ENCODE measurements around the gene DLGAP1.

Gene DLGAP1

DNA sequence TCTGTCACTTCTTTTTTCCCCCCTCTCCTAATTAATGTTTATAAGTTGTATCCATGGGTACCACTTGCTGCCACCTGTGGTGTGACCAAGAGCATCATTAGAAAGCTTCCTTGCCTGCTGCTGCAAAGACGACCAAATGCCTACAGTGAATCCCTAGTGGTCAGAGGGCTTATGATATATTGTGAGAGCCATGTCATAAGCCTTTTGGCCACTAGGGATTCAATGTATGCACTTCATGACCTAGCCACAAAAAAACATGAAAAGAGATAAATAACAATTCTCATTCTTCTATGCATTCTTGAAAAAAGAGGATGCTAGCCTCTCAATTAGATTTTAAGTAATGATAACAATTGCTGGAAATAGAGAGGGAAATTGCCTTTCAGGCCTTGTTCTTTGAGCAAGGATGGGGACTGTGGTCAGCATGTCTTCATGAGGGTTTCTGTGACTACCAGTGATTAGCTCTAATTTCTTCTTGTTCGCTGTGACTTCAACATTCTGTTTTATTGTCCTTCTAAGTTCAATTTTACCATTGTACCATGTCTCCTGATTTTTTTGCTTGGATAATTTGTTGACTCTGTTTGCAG is 569.8 kb downstream of the DLGAP1 start:
- no peak for DNase-seq

DNA sequence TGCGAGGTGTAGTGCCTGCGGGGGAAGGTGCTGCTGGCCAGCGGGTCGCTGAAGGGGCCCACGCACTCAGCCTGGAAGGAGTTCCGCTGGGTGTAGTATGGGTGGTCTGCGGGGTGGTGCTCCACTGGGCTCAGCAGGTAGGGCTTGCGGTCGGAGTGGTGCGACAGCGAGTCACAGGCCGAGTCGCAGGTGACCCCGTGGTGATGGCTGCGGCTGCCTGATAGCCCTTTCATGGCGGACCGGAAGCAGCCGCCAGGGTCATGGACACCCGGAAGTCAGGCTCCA is 575.3 kb downstream of the DLGAP1 start:
- DNase-seq = no peak

DNA sequence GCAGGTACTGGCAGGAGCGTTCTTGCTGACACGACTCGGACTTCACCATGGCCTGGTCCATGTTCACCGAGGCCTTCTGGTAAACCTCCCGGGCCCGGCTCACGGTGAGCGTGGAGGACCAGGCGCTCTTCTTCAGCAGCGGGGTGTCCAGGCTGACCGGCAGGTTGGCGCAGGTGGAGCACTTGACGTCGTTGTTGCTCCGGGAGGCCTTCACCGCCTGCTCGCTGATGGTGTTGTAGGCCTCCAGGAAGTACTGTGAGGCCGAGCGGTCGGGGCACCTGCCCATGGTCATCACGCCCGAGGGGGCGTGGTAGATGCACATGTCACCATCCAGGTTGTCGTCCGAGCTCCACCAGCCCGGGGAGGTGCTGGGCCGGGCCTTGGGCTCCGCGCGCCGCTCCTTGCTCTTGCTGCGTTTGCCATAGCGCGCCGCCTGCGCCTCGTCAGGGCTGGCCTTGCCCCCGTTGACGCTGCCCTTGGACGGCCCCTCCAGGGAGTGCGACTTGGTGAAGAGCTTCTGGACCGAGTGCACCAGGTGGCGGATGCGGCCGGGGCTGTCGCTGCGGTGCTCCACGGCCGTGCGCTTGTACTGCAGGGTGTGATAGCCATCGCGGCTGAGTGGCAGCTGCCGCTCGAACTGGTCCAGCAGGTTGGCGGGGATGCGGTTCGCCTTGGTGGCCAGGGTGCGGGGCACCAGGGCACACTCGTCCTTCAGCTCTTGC is 575.8 kb downstream of the DLGAP1 start:
- no peak for DNase-seq

DNA sequence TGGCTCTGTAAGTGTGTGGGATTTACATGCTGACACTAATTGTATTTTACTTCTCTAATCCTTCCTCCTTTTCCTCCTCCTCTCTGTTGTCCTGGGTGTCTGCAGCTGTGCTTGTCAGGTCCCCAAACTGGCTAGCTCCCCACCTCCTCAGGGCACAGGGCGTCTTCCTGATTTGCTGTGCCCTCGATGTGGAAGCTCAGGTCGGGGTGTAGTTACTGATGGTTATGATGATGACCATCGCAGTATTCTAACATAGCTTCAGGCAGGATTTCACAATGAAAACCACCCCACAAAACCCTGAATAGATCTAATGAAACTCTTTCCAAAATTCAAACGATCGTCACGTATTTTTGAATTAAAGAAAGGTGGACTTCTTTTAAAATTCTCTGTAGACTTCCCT is 576.7 kb downstream of the DLGAP1 start:
- no peak for DNase-seq

DNA sequence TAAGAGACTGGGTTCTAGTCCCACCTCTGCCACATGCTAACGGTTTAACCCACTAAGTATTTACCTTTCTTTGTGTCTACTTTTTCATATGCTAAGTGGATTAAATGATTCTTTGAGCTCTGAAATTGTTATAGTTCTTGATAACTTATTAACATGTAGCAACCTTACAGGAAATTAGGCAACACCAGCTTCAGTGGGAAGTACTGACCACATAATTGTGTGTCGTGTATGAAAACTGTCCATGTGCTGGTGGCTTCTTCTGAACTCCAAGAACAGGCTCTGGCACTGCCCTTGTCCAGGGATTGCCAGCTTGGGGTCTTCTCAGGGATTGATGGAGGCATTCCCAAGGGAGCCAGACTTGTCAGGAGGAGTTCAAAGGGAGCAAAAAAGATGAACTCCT is 577.4 kb downstream of the DLGAP1 start:
- DNase-seq = no peak

DNA sequence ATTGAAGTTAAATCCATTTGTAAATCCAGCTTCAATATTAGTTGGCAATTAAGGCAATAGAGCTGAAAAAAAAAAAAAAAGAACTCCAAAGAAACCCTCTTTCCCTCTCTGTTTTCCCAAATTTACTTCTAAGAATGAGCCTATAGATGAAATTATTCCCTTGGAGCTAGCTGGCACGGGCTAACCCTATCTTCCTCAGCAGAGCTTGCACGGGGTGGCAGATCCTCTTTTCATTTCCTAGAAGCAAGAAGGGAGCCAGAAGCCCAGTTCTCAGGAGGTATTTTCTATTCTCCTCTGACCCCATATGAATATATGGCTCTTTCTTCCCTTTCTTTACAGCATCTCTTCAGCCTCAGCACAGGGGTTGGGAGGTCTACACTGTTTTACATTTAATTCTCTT is 579.1 kb downstream of the DLGAP1 start:
- no peak for DNase-seq

DNA sequence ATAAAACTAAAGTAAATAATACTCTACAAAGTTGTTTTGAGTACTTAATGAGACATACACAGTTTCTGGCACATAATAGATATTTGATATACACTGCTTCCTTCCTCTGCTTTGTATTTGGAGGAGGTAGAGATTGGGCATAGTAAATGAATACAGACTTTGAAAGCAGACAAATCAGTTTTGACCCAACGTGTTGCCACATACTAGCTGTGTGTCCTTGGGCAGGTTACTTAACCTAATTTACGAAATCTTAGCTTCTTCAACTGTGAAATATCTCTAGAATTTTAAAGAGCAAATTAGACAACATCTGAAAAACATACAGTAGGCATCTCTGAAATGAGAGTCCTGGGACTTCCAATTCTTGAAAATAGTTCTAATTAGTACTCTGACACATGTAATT is 579.7 kb downstream of the DLGAP1 start:
- DNase-seq = no peak

DNA sequence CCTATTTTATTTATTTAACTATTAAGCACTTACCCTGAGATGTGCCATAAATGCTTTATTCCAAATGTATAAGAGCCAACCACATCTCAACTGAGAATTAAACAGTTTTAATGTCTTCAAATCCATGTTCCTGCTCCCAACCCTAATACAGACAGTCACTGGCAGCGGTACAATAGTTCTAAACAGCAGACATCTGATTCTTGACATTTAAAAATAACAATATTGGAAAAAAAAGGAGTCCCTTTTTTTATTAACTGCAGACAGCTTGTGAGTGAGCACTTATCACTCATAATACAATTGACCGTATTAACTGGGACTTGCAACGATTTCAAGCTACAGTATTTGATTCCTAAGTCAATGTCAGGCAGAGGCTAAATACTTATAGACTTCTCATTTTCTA is 580.5 kb downstream of the DLGAP1 start:
- DNase-seq = no peak

DNA sequence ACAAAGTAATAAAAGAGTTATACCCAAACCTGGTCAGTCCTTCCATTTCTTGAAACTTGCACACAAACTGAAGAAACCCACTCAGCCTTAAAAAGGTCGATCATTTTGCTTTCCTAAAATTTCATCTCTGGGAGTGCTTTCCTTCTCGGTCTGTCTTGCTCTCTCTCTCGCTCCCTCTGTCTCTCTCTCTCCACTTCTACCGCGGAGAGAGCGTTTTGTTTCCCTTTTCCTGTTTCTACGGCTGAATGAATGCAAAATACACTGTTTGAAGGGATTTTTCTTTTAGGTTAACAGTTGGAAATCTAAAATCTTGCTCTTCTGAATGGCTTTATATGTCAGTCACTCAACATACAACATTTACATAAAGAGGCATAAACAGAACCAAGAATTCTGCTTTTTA is 581.0 kb downstream of the DLGAP1 start:
- DNase-seq = no peak

DNA sequence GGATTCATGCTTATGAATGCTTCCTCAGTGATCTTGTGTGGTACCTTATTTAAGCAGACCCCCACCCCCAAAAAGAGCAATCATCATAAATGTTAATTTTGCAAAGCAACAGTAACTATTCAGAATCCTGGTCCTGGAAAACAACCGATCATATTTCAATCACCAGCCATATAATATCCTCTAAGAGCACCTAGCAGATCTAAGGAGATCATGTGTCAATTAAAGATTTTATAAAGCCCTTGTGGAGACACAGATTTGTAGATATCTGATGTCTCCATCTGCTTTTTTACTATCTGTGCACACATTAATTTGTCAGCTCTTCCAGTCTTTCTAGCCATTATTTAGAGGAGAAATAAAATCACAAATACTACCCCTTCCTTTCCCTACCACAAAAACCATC is 581.4 kb downstream of the DLGAP1 start:
- no peak for DNase-seq

DNA sequence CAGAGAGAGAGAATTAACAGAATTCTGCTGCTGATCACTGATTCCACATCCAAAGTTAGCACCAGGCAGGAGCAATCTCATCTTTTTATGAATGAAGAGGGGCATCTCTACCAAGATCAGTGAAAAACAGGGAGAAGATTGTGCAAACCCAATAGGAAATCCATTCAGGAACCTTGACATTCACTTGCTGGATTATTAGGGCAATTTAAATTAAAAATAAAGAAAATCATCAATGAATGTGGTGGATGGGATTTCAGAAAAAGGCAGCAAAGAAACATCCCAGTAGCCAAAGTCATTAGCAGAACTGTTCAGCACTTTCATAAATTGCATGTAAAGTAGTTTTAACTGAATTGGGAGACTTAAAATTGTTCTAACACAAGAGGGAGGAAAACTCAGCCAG is 581.9 kb downstream of the DLGAP1 start:
- no peak for DNase-seq

DNA sequence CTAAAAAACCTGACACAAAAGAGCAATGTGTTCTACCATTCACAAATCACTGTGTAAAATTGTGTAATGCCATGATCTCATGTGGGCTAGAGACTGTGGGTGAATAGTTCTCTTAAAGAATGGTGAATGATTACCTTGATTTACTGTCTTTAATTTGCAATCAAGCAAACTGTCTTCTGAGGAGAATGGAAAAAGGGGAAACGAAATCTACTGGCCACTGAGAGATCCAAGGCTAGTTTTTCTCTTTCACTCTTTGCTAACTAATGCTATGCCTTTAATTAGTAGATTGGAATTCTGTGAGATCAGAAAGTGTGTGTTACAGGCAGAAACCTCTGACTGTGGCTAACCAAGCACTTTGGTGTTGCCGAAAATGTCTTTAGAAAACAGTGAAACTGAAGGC is 582.5 kb downstream of the DLGAP1 start:
- DNase-seq = no peak

DNA sequence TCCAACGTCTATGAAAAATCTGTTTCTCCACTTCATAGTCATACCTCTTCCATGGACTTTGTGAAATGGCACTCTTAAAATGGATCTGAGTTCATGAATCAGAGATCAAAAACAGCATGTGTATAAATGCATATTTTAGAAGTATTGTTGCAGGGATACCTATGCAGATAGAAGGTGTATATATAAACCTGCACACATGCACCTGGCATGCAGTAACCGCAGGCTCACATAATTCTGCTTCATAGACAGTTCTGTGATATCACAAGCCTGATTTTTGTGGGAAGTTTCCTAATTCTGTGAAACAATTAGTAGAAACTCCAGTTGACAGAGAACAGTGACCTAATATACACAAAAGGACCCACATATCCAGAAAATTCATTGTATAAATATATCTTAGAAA is 583.4 kb downstream of the DLGAP1 start:
- DNase-seq = no peak

DNA sequence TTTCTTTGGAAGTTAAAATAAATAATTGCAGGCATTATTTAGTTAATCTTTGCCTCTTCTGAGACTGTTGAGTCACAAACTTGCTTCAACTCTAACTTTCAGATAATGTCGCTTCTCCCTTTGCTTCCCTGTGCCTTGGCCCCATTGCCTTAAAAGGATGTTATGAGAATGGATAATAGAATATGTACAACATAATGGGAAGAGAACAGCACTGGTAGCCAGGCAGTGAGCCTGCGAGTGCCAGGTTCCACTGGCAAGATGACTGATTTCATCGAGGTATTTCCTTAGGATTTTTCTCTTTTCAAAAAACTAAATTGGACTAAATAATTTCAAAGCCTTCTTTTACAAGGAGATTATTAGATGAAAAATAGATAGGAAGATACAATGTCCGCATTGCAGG is 584.2 kb downstream of the DLGAP1 start:
- DNase-seq = no peak

DNA sequence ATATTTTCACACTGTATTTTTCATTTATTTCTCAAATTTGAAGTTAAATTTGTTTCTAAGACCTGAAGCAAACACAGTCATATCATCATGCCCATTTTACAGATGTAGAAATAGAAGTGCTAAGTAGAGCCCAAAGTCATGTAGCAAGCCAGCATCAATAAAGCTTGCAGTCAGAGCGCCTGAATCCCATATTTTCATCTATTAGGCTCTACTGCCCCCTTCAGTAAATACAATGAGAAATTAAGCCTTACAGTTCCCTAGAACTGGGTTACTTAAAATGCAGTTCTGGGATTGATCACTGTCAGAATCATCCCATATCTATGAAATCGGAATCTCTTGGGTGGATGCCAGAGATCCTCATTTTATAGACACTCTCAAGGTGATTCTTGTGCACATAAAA is 585.3 kb downstream of the DLGAP1 start:
- no peak for DNase-seq

DNA sequence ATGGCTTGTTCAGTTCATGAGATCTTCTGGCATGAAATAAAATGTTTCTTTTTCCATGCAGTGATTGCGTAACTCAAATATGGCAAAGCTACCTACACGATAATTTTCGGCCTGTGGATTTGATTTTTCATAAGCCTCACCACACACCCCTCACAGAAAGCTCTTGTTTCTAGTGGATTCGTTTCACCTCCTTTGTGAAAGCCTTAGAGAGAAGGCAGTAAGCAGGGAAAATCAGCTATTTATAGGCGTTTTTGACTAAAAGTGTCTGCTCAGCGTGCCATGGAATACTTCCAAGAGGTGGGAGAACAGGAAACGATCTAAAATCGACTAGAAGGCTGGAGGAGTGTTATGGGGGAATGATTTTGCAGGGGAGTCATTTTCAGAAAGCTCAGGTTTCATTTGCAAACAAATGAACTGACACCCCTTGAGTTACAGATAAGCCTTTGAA is 587.2 kb downstream of the DLGAP1 start:
- no peak for DNase-seq

DNA sequence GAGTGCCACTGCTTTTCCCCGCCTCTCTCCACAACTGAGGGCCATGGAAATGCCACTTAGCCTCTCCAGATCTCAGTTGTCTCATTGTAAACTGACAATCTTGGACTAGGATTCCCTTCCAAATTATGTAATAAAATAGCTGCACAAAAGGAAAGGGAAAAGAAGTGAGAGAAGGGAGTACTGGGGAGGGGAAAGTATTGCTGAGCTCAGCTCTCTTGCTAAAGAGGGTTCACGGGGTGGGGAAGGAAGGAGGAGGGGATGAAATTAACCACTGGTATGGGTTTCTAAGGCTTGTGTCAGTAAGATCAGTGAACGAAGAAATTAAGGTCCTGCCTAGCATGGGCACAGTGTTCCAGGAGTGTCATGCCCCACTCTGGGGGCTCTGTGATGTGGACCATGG is 587.9 kb downstream of the DLGAP1 start:
- DNase-seq = no peak

DNA sequence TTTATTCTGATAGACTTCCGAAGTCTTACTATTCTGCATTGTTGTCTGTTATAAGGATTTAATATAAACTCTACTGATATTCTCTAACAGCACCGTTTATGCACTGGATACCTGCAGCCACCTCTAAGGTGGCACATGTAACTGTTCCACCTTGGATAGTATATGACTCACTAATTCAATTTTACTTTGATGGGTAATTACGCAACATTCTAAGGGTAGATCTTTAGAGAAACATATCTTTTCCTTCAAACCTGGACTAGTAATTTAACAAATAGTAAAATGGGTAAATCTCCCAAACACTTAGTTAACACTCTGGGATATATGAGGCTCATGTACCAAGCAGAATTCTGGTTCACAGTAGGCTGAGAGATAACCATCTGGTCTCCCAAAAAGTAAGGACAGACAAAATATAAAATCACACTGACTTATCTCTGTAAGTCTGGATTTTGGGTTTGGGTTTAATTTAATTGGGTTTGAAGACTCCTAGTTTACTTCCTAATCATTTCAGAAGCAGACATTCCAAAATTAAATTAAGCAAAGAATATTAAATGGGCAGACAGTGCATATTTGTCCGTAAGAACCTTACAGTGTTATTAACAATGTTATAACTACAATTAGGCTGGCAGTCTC is 590.3 kb downstream of the DLGAP1 start:
- DNase-seq = no peak

DNA sequence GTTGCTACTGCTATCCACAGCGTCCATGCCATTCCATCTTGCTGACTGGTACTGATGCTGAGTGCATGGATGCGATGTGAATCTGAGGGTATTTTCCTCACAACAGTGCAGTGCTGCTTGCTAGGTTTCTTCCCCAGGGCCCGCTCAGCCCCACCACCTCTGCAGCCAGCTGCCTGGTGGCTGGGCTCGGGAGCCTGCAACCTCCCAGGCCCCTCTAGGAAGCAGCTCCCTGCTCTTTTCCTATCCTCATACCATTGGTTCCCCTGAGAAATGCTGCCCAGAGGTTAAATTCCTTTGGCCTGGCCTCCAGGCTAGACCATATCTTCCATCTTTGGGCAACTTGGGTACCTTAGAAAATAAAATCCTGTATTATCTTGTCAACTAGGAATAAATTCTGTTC is 591.5 kb downstream of the DLGAP1 start:
- no peak for DNase-seq

DNA sequence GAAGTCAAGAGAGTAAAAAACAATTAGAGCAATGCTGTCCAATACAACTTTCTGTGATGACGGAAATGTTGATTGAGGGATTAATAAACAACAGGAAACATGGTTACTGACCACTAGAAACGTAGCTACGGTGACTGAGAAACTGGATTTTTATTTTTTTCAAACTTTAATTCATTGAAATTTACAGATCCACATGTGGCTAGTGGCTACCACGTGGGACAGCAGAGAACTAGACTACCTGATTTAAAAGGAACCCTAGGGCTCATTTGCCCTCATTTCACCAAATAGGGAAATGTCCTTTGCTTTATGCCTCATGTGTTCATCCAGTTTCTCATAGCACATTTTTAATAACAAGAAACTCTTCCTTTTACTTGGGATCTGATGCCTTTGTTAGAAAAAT is 592.1 kb downstream of the DLGAP1 start:
- no peak for DNase-seq

DNA sequence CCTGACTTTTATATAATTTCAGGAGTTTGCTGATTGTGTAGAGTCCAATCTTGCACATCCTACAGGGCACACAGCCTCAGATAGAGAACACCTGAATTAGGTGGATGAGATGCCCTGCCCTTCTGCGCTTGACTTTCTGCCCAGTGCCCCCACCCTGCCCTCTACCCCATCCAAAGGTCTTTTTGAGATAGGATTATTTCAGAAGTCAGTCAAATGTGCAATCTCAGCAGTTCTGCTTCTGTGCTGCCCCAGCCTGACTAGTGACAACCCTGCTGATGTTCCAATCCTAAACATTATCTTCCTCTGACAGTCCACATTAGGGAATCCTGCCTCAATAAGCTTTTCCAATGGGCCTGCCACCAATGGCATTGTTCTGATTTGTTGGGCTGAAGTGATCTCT is 593.6 kb downstream of the DLGAP1 start:
- DNase-seq = no peak

DNA sequence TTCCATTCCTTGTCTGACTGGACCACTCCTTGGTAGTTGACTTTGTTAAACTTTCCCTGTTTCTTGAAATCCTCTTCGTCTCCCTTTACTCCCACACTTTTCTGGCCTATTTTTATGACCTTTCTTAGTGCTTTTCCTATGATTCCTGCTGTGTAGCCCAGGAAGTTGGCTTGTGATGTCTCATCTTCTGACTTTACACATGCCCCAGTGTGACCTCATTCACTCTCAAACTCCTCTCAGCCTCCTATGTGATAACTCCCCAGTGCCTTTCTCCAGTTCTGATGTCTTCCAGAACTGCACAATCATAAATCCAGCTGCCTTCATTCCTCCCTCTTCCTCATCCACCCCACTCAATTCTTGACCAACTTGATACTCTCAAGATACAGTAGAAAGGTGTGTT is 597.6 kb downstream of the DLGAP1 start:
- no peak for DNase-seq

DNA sequence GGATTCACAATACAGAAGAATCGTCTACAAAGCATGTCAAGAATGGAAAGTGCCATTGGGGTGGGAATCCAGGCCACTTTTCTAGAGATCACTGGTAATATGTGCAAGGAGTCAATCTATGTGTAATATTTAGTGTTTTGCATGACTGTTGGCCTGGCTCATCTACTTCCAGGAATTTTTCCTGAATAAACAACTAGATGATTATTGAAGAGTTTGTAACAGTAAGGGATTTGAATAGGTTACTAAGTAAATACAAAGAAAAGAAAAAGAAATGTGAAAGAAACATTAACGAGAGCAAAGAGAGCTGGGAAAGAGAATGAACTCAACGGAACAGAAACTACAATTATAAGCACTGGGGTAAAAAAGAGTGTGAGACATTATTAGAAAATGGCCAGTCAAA is 599.1 kb downstream of the DLGAP1 start:
- no peak for DNase-seq

DNA sequence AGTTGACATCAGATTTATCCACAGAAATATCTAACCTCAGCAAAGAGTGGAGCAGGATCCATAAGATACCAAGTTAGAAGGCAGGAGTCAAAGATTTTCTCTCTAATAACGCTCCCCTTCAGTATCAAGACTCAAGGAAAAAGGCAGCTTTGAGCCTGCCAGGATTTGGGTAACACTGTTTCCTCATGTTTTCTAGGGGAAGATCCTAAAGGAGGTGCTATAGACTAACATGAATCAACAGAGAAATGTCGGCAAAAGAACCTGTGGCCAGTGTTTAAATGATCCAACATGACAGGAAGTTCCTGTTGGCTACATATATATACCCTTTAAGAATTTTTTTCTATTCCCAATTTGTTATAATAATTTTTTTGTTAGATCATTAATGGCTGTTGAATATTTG is 602.8 kb downstream of the DLGAP1 start:
- DNase-seq = no peak

DNA sequence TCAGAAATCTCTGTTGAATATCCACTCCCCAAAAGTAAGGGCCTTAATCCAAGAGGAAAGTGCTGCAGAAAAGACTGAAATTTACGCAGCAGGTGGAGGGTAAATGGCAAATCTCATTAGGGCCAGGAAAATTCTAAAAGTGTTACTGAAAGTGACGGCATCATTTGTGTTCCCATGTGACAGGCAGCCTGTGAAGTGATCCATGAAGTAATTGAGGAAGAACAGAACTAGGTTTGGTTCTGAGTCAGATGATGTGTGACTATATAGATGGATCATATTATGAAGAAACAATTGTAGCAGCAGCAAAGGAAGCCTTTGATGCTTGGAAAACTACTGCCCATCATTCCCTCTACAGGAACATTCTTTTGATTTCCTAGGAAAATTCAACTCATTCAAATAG is 603.9 kb downstream of the DLGAP1 start:
- DNase-seq = no peak

All from activated CD4-positive, alpha-beta T cell treated with anti-CD3 and anti-CD28 coated beads, Interleukin-2, amount 50 U/mL, for 4 hours (primary cell).